RPMI8226 (cell line): ENCODE results near the gene FAM167B.

Experiments used
- DNase-seq: peaks from one replicate; pipeline ENCODE4 v3.0.0-alpha.2; 2015

Gene FAM167B

DNA sequence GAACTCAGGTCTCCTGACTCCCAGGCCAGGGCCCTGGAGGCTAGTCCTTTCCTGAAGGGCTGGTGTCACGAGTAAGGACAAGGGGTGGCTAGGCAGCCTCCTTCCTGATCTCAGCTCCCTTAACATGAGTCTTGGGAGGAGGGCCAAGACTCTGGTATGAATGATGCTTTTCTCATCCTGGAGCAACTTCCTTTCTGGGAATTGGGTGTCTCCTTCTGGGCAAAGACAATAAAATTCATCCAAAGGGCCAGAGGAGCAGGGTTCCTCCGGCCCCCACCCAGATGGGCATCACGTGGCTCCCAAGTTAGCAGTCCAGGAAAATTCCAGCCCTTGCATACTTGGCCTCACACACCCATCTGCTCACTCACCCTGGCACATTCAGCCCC is at the start of gene FAM167B:
FAM167B (plus strand) TSS at position 335 of the 386 bp plus-strand sequence. CDS start 200 bp downstream, outside the sequence.
- DNase-seq, result no peak

DNA sequence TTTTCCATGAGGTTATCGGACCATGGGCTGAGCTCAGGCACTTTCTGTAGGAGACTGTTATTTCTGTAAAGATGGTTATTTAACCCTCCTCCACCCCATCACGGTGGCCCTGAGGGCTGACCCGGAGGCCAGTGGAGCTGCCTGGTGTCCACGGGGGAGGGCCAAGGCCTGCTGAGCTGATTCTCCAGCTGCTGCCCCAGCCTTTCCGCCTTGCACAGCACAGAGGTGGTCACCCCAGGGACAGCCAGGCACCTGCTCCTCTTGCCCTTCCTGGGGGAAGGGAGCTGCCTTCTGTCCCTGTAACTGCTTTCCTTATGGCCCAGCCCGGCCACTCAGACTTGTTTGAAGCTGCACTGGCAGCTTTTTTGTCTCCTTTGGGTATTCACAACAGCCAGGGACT is 49.2 kb upstream of the FAM167B start:
- no peak for DNase-seq

DNA sequence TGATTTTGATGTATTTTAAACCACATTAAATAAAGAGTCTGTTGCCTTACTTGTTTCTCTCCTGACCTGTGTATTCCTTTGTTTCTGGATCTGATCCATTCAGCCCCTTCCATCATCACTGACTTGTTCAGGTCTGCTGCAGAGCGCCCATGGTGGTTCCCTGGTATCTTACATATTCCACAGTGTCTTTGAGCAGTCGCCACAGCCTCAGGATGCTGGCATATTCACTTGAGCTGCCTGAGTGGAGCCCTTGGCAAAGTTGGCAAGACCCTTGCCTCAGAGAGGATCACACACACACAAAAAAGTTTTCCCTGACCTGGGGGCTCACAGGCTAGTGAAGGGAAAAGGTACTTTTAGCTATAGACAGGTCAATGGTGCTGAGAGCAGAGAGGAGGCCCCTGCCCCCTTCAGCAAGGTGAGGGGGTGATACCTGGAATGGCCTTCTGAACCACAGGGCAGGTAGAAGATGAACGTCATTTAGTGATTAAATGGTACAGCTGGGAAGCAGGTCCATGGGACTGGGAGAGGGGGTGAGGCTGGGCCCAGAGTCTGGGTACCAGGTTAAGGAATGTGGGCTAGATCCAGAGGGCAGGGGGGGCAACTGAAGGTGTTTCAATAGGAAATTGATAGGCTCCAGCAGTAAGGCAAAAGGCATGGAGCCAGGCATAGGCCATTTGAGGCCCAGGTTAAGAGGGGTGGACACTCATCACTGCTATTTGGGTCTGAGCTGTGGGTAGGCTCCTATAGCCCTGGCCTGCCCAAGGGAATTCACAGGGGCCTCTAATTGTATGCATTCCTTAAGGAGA is 48.6 kb upstream of the FAM167B start:
- no peak for DNase-seq

DNA sequence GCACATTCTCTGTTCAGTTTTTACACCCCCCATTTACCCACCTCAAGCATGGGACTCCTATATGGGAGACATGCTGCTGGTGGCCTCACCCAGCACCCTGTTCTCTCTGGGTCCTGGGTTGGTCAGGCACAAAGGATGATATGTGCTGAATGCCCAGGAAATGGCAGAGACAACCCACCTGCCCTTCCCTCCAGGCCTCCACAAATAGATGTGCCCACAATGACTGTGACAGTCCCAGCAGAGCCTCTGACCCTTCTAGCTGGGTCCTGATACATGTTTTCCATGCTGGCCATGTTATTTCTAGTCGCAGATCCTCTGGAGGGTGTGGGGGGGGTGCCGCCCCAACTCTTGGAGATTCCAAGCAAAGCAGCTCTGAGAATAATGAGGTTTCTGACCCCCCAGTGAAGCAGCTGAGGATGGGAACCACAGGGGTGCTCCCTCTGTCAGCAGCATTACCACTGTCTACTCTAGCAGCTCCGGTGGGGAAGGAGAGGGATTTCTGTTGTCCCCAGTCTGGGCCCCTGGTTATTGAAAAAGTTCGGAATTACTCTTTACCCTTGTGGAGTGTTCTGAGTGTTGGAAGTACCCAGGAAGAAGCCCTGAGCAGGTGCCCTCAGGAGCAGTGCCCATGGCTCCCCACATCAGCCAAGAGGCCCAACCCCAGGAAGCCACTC is 47.8 kb upstream of the FAM167B start:
- DNase-seq, result no peak

DNA sequence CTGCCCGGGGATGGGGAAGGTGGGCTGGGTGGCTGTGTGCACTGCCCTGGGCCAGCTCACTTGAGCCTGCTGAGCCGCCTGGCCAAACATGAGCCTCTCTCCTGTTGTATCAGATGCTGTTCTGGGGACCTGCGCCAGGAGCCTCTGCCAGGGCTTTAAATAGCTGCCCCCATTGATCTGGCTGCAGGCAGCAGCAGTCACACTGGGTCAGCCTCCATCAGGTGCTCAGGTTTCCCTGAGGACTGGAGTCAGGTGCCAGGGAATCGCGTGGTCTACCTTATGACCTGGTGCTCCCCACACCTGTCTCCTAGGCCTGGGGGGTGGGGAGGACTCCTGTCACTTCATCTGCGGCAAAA is 47.3 kb upstream of the FAM167B start:
- DNase-seq, result no peak

DNA sequence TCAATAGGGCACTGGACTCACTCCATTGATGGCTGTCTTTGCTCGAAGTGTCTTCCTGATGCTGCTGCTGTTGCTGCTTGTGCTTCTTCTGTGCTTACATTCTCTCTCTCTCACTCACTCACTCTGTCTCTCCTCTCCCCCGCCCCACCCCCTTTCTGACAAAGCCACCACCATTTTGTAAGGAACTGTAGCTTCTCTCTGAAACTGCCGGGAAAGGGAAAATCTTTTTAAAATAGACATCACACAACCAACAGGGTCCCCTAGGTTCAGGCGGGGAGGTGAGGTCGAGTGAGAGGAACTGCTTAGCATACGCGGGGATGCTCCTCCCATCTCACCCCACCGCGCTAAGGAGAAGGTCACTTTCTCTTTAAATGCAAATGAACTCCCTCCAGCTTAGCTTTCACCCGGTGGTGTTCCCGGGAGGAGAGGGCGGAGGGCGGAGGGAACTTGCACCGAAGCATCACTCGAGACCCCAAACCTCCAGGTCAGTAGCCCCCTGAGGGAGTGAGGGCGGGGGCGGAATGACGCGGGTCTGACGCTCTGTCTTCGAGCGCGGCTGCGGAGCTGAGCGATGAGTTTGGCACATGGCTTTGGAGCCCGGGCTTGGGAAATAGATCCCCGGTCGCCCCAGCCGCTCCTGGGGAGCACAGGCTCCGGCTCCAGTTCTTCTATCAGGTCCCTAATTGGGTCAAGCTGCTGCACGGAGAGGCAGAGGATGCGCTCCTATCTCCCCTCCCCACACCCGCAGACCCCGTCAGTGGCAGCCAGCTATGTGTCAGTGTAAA is 46.6 kb upstream of the FAM167B start, which contains the start of gene CCDC28B:
CCDC28B (plus strand) TSS at position 370 of the 785 bp plus-strand sequence. CDS start 1,341 bp downstream, outside the sequence.
- peak; percentile 69 for DNase-seq

DNA sequence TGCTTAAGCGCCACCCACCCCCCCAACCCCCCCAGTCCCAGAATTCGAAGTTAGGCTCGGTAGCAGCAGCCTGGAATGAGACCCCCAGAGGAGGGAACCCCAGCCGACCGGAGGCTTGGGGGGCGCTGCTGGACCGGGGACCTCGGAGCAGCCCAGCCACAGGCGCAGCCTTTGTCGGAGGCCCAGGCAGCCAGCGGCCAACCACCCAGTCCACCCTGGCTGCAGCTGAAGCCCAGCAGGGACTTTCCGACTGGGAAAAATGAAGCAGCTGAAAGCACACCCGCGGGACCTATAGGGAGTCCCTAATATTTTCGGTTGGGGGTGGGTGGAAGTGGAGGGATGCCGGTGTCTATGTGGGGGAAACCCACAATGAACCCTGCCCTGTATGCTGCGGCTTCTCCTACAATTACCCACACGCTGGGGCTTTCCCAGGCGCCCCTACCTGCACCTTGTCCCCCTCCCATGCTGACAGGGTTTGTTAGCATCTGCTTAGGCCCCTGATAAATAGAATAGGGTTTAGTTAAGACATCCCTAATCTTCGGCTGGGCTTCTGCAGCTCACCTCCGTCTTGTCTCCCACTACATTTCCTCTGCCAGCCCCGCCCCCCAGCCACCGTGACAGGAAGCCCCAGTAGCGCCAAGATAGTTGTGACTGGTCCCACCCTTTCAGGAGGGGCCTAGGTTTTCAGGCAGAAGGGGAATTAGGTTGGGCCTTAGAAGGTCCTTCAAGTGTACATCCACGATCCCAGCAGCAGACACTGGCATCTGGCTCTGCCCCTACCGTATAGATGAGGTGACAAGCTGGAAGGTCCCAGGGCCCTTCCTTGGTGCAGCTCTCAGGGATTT is 45.8 kb upstream of the FAM167B start:
- DNase-seq, result peak; percentile 45

DNA sequence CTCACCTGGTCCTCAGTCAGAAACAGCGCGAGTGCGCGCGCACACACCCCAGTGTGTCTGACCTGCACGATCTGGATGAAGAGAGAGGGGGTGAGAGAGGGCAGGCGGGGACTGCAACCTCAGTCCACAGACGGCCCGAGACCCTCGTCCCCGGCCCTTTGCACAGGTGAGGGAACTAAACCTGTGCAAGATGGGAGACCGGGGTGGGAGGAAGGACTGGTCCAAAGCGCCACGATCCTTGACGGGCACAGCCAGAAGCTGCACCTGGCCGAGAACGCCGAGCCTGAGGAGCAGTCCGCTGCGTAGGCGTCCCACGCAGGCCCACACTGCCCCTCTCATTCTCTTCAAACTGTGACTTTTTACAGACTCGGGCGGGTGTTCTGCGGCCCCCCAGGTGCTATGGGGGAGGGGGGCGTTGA is 42.1 kb upstream of the FAM167B start:
- DNase-seq, result no peak

DNA sequence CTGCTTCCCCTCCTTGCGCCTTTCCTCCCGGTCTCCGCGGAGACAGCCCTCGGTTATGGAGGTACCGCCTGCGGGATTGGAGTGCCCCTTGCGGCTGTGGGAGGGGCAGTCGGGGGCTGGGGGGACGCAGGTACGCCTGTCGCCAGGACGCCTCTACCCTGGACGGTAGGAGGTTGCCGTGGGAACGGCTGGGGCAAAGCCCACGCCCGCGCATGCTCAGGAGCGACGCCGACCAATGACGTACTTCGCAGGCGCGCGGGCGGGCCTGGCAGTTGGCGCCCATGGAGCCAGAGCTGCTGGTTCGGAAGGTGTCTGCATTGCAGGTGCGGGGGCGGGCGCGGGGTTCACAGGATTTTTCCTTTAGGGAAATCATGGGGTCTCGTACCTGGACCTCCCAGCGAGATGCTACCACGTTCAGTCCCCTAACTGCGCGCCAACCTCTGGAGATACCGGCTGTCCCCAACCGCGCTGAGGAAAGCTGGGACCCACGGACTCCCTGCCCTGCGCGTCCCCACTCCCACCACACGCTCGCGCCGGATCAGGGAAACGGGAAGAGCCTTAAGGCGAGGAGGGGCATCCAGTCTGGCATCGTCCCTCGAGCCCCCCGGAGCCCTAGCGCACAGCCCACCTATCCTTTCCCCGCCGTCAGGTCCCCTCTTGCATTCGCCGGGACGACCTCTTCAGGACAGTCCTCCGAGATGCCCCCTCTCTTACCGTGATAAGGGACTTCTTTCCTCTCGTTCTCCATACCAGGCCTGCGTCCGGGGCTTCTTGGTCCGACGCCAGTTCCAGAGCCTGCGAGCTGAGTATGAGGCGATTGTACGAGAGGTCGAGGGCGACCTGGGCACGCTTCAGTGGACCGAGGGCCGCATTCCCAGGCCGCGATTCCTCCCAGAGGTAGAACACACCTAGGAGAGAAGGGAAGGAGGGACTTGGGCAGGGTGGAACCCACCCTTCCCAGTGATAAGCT is 41.3 kb upstream of the FAM167B start, which contains the start of gene IQCC:
IQCC (plus strand) TSS at position 271 of the 970 bp plus-strand sequence; CDS start at position 282, 11 bp downstream.
- DNase-seq, result peak; percentile 95

DNA sequence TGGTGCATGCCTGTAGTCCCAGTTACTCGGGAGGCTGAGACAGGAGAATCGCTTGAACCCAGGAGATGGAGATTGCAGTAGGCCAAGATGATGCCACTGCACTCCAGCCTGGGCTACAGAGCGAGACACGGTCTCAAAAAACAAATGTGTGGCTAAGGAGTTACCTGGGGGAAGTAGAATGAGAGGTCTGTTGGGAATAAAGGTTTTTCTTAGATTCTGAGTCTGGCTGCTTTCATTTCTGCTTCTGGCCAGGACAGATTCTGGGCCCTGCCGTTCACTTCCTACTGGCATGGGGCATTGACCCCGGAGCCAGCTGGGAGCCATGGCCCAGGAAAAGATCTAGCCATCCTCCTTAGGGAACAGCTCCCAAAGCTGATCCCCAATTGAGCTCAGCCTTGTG is 38.6 kb upstream of the FAM167B start:
- DNase-seq, result no peak

DNA sequence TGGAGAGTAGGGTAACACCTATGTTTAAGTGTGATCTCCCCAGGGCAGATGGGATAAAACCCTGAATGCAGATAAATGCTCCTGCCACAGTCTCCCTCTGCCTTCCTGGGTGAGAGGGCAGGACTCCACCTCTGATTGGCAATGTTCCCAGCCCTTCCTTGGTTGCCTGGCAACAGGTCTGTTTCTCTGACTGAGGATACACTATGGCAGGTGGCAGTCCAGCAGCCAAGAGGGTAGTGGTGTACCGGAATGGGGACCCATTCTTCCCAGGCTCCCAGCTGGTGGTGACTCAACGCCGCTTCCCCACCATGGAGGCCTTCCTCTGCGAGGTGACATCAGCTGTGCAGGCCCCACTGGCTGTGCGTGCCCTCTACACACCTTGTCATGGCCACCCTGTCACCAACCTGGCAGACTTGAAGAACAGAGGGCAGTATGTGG is 38.1 kb upstream of the FAM167B start, which contains the start of gene DCDC2B:
DCDC2B (plus strand) TSS at position 199 of the 438 bp plus-strand sequence; CDS start at position 204, 5 bp downstream.
- DNase-seq, result peak; percentile 97

DNA sequence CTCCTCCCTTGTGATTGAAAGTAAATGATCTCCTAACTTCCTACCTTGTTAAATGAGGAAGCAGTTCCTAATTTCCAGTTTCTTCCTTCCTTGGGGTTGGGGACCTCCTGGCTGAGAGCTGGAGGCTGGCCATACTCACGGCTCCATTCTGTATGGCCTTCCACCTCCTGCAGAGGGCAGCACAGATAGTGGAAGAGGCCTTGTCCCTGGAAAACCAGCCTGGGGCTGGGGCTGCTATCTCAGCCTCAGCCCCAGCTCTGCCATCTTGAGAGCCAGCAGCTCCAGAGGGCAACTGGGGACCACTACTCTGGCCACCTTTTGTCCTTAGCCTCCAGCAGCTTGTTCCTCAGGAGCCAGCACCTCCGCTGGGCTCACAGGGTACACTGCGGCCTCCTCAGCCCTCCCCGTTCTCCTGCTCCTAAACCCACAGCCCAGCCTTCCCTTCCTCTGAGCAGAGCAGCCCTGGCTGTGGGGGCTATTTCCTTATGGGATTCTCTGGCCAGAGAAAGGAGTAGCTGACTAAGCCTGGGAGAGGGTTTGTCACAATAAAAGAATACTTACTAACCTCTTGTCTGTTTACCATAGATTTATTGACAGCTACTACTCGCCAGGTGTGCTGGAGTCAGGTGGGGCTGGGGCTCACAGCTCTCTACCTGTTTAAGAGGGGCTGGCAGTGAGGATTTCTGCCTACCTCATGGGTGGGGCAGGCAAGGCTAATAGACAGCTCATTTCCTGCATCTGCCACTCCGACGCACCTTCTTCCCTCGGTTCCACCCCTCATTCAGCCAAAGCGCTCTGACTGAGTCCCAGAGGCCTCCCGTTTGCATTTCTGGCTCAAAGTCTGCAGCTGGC is 31.2 kb upstream of the FAM167B start:
- DNase-seq, result peak; percentile 72

DNA sequence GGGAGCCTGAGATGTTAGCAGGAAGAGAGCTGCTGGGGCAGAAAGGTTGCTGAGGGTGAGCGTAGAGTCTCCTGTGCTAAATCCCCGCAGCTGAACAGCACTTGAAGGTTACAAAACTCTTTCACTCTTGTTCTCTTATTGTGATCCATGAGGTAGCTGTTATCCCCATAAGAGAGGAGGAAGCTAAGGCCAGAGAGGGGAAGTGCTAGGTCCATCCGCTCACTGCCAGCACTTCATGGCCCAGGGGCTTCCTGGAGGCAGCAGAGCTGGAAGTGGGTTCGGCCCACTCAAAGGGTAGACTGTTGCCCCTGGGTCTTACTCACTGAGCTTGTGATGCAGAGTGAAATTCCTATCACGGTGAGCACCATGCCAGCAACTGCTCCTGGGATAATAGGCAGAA is 30.5 kb upstream of the FAM167B start:
- DNase-seq, result no peak

DNA sequence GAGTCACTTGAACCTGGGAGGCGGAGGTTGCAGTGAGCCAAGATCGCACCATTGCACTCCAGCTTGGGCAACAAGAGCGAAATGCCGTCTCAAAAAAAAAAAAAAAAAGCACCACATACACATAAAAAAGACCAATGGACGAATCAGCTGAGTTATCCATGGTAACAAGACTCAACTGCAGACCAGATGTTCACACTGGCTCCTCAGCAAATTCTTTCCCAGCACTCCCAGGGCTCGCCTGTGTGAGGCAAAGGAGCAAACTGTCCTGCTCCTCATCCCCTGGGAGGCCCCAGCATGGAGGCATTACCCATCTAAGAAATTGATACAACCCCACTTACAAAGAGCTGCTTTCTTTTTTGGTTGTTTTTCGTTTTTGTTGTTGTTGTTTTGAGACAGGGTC is 28.0 kb upstream of the FAM167B start:
- DNase-seq, result no peak

DNA sequence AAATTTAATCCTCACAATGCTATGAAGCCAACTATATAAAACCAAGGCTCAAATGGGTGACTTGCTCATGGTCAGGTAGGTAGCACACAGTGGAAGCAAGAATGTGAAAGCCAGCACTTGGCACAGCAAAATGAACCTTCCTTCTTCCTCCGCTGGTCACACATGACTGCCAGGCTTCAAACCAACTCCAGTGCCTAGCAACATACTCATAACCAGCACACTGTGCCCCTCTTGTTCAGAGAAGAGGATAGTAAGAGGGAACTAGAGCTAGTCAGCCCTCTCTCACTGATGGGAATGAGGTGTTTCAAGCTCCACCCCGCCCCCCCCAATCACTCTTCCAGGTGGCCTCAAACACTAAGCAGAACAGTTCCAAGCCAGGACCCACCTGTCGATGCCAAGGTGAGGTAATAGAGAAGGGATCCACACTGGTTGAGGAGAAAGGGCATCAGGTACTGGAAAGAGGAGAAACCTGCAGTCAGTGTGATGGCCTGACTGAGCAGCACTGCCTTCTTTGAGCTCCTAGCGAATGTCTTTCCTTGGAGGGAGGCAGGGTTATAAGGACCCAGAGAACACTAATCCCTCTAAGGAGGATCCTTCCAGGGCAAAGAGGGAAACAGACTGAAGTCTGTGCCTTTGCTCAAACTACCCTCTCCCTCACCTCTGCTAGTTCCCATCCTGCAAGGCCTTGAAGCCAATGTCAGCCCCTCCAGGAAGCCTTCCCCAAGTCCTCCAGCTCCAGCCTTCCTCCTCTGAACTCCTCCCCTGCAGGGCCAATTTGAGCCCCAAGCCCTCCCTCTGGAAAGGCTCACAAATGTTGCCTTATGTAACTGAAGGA is 26.1 kb upstream of the FAM167B start:
- DNase-seq, result no peak

DNA sequence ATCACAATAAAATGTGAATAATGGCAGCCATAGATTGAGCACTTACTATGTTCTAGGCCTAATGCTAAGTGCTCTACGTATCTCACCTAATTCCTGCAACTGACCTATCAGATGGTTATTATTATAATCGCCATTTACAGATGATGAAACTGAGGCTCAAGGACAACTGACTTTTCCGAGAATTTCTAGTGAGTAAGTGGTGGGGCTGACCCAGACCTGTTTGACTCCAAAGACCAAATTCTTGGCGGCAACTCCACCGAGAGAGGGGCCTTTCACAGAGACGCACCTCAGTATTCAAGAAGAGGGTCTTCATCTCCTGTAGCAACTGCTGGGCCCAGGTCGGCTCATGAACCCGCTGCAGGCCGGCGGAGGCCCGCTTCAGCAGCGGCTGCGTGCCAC is 25.4 kb upstream of the FAM167B start:
- no peak for DNase-seq

DNA sequence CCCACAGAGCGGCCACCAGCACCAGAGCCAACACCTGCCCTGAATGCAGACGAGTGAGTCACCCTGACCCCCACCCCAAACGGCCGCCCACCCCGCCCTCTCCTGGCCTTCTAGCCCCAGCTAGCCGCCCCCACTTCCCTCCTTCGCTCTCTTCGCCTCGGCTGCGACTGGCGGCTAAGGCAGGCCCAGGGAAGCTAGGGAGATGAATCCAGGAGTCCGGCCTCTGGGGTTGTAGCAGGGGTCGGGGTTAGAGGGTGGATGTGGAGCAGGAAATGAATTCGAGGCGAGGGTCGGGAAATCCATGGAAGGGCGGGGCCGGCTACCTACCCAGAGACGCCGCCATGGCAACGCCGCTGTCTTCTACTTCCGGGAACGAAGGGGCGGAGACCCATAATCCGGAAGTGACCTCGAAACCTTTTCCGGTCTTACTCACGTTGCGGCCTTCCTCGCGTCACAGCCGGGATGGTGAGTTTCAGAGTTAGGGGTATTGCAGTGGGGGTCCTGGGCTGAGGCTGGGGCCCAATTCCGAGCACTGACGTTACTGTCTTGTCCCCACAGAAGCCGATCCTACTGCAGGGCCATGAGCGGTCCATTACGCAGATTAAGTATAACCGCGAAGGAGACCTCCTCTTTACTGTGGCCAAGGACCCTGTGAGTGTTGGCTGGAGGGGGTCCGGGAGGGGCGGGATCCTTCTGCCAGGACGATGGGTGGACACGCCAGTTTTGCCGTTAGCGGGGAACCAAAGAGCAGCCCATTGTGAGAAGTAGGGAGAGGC is 24.9 kb upstream of the FAM167B start, which contains the start of the genes EIF3I and TMEM234:
EIF3I (plus strand) TSS at position 428 of the 776 bp plus-strand sequence; CDS start at position 463, 35 bp downstream.
TMEM234 (minus strand) TSS at position 374 of the 776 bp plus-strand sequence; CDS start at position 343, 31 bp downstream.
- peak; percentile 96 for DNase-seq

DNA sequence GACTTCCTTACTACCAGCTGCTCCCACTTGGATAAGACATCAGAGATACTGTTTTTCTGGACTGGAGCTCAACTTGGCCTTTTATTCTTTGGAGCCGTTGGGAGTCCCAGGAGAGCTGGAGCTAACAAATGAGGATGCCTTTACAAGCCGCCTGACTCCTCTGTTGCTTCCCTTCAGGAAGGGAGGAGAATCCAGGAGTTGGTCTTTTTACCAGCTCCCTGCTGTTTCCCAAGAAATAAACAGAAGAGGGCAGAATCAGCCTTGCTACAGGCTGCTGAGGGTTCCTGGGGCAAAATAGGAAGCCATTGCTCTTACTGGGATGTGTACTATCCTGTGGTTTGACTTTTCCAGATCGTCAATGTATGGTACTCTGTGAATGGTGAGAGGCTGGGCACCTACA is 23.3 kb upstream of the FAM167B start:
- no peak for DNase-seq
